Measurements from ENCODE around the gene SMTNL1. TPM values are rescaled to one million over a fixed set of nuclear protein-coding genes. Genes with fewer than 3 reads are reported as not detected.

Gene SMTNL1
- polyA plus RNA-seq, 1 of the 3 experiments (the other 2 are of a cell fraction): not detected

DNA sequence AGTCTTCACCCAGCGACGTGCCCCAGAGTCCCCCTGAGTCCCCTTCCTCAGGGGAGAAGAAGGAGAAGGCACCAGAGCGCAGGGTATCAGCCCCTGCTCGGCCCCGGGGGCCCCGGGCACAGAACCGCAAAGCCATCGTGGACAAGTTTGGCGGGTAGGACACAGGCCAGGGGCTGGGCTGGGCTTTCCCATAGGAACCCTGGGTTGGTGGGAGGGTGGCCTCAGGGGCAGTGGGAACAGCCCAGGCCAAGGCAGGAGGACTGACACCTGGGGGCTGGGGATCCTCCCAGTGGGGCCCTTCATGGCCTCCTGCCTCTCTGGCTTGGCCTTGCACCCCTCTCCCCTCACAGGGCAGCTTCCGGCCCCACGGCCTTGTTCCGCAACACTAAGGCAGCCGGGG is 8.5 kb downstream of the SMTNL1 start:
- Histone ChIP-seq H3K79me2 (ENCODE audit: insufficient read depth) (no peaks in the 10 kb centered on the region), H3K9me3 (no peaks in the 10 kb centered on the region), H3K9ac (no peak overlapping the region), H3K4me1 (ENCODE audit: control insufficient read depth in 1 of 2, insufficient read depth in 2 of 2, low read depth in 1 of 2, low read length in 1 of 2) (no peaks in the 10 kb centered on the region; a peak in 1 of 4 replicates), H3K4me2 (no peak overlapping the region), H3K9me2 (no peaks in the 10 kb centered on the region), H3K27ac (ENCODE audit: low read depth in 2 of 2, low read length in 1 of 2) (no peak overlapping the region), H3K36me3 (replicated peaks in 1 of 2; ENCODE audit: control insufficient read depth in 1 of 2, insufficient read depth in 2 of 2, low read length in 1 of 2) (peaks cover 0 to 12% of the 10 kb centered on the region in 2 experiments), H4K20me1 (ENCODE audit: insufficient read depth) (no peaks in the 10 kb centered on the region), H3K4me3 (ENCODE audit: low read depth in 2 of 2, low read length in 1 of 2) (no peak overlapping the region), H2AFZ (ENCODE audit: low read depth) (no peak overlapping the region), H3K27me3 (ENCODE audit: insufficient read depth) (no peaks in the 10 kb centered on the region), H3F3A (replicated peaks; ENCODE audit: insufficient read depth) (no peaks in the 10 kb centered on the region)
- CTCF ChIA-PET: interaction anchor here (1.0 to 2.6 kb wide), 2 partner anchors 52 to 53 kb away, joined by 3 to 12 read pairs; no protein-coding TSS in a partner anchor
- TF ChIP-seq, protein P1, sequence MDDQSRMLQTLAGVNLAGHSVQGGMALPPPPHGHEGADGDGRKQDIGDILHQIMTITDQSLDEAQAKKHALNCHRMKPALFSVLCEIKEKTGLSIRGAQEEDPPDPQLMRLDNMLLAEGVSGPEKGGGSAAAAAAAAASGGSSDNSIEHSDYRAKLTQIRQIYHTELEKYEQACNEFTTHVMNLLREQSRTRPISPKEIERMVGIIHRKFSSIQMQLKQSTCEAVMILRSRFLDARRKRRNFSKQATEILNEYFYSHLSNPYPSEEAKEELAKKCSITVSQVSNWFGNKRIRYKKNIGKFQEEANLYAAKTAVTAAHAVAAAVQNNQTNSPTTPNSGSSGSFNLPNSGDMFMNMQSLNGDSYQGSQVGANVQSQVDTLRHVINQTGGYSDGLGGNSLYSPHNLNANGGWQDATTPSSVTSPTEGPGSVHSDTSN (IDR thresholded peaks at IDR 0.05): no peak
- TF ChIP-seq CHD2 (IDR thresholded peaks at IDR 0.05; ENCODE audit: low read length, partially characterized antibody) (no peak), SIN3A (IDR thresholded peaks at IDR 0.05; ENCODE audit: borderline replicate concordance, low read depth, low read length) (no peak), NRF1 (IDR thresholded peaks at IDR 0.05; ENCODE audit: low read depth, low read length) (no peak), GATA2 (CRISPR knock-in tag; IDR thresholded peaks at IDR 0.05) (no peak), CTCF (IDR thresholded peaks at IDR 0.05) (no peak), GABPA (IDR thresholded peaks at IDR 0.05; ENCODE audit: low read depth) (no peak), TAF1 (IDR thresholded peaks at IDR 0.05; ENCODE audit: borderline replicate concordance, low read depth, low read length) (no peak), FOSL2 (IDR thresholded peaks at IDR 0.05; ENCODE audit: borderline replicate concordance, low read depth) (no peak), RAD21 (IDR thresholded peaks at IDR 0.05; ENCODE audit: low read length) (no peak)
- TF ChIP-seq, protein P2, sequence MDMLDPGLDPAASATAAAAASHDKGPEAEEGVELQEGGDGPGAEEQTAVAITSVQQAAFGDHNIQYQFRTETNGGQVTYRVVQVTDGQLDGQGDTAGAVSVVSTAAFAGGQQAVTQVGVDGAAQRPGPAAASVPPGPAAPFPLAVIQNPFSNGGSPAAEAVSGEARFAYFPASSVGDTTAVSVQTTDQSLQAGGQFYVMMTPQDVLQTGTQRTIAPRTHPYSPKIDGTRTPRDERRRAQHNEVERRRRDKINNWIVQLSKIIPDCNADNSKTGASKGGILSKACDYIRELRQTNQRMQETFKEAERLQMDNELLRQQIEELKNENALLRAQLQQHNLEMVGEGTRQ (IDR thresholded peaks at IDR 0.05; ENCODE audit: borderline replicate concordance, low read depth, low read length): no peak
- DNase-seq: no peak
- POLR2A ChIA-PET: no interaction called here
- 92% methylated on average over 7 of the region's 13 CpGs for WGBS (ENCODE audit: low lambda C conversion rate)

GRCh38 chr11:57546451-57546850 is 9.1 kb downstream of the SMTNL1 start:
- Histone ChIP-seq H3F3A (replicated peaks; ENCODE audit: insufficient read depth) (no peaks in the 10 kb centered on the region), H3K9me2 (no peaks in the 10 kb centered on the region), H3K27me3 (ENCODE audit: insufficient read depth) (no peaks in the 10 kb centered on the region), H3K36me3 (replicated peaks in 1 of 2; ENCODE audit: control insufficient read depth in 1 of 2, insufficient read depth in 2 of 2, low read length in 1 of 2) (peaks cover 0 to 14% of the 10 kb centered on the region in 2 experiments), H3K79me2 (ENCODE audit: insufficient read depth) (no peaks in the 10 kb centered on the region), H4K20me1 (ENCODE audit: insufficient read depth) (no peaks in the 10 kb centered on the region), H3K9me3 (no peaks in the 10 kb centered on the region), H3K4me1 (ENCODE audit: control insufficient read depth in 1 of 2, insufficient read depth in 2 of 2, low read depth in 1 of 2, low read length in 1 of 2) (no peaks in the 10 kb centered on the region; a peak in 1 of 4 replicates), H3K4me3 (ENCODE audit: low read depth in 2 of 2, low read length in 1 of 2) (no peak overlapping the region), H3K4me2 (no peak overlapping the region), H3K9ac (no peak overlapping the region), H3K27ac (ENCODE audit: low read depth in 2 of 2, low read length in 1 of 2) (no peak overlapping the region), H2AFZ (ENCODE audit: low read depth) (no peak overlapping the region)
- POLR2A ChIA-PET: interaction anchor here (0.7 kb wide), 1 partner anchor 11 kb away, joined by 3 read pairs; no protein-coding TSS in a partner anchor
- TF ChIP-seq MEF2A (IDR thresholded peaks at IDR 0.05; ENCODE audit: borderline replicate concordance, low read depth) (no peak), RAD21 (IDR thresholded peaks at IDR 0.05; ENCODE audit: low read length) (no peak), YY1 (IDR thresholded peaks at IDR 0.05; ENCODE audit: low read depth) (no peak), NRF1 (IDR thresholded peaks at IDR 0.05; ENCODE audit: low read depth, low read length) (no peak), REST (IDR thresholded peaks at IDR 0.05; ENCODE audit: low read depth, low read length) (no peak), MXI1 (IDR thresholded peaks at IDR 0.05; ENCODE audit: low read depth, low read length) (no peak), USF1 (IDR thresholded peaks at IDR 0.05; ENCODE audit: borderline replicate concordance, low read depth) (no peak), JUND (IDR thresholded peaks at IDR 0.05) (no peak)
- WGBS (ENCODE audit: low lambda C conversion rate): 88% methylated on average over 6 of the region's 7 CpGs
- DNase-seq: no peak
- CTCF ChIA-PET: interaction anchor here (1.0 to 7.6 kb wide), 3 partner anchors 19 to 53 kb away, joined by 3 to 36 read pairs (median 5); partner anchors contain the start of gene UBE2L6

Measured in SK-N-SH (cell line).